Spleen (tissue), 11 donors: ENCODE data around the gene C9. TPM values are rescaled to one million over a fixed set of nuclear protein-coding genes. Genes with fewer than 3 reads are reported as not detected.

ENCODE experiments used
- DNase-seq: peaks from one replicate; pipeline ENCODE4 v3.0.0-alpha.2; 2020
- H3K27ac ChIP-seq, 8 donors: fragments of 200-600 bp; sonication (generic) in 7 of 8; 1 replicate in 4 of 8; 2 replicates in 4 of 8; pipeline versions ENCODE4 v1.5.0 to v1.8.0; 2016 to 2021; ENCODE audit warnings: inconsistent platforms in 4 of 8, mild to moderate bottlenecking in 4 of 8, moderate library complexity in 1 of 8
- H3K27me3 ChIP-seq, 7 donors: fragments of 200-600 bp; sonication (generic) in 6 of 7; replicated peaks in 1 of 7; 1 replicate in 4 of 7; 2 replicates in 3 of 7; pipeline versions ENCODE4 v1.5.0 to v1.8.0; 2016 to 2021; ENCODE audit warnings: inconsistent platforms in 3 of 7, mild to moderate bottlenecking in 1 of 7
- H3K36me3 ChIP-seq, 6 donors: fragments of 200-600 bp; sonication (generic) in 5 of 6; 1 replicate in 4 of 6; 2 replicates in 2 of 6; pipeline versions ENCODE4 v1.5.0 to v1.8.0; 2016 to 2021; ENCODE audit warnings: inconsistent platforms in 2 of 6
- H3K4me1 ChIP-seq, 6 donors: fragments of 200-600 bp; sonication (generic) in 5 of 6; 1 replicate in 3 of 6; 2 replicates in 3 of 6; pipeline versions ENCODE4 v1.5.0 to v1.8.0; 2016 to 2021; ENCODE audit warnings: inconsistent platforms in 3 of 6
- H3K4me3 ChIP-seq, 8 donors: fragments of 200-600 bp; sonication (generic) in 7 of 8; 1 replicate in 4 of 8; 2 replicates in 4 of 8; pipeline versions ENCODE4 v1.5.0 to v1.8.0; 2016 to 2021; ENCODE audit warnings: inconsistent platforms in 4 of 8, mild to moderate bottlenecking in 4 of 8, moderate library complexity in 2 of 8
- H3K9me3 ChIP-seq, 8 donors: fragments of 200-600 bp; sonication (generic) in 7 of 8; 1 replicate in 4 of 8; 2 replicates in 4 of 8; pipeline versions ENCODE4 v1.5.0 to v1.8.0; 2016 to 2021; ENCODE audit warnings: inconsistent platforms in 4 of 8
- POLR2A ChIP-seq, 3 donors: fragments of 450-650 bp; IDR thresholded peaks; one replicate each; pipeline ENCODE4 v1.5.1; 2017; ENCODE audit warnings: antibody characterized with exemption in 3 of 3, mild to moderate bottlenecking in 1 of 3
- POLR2AphosphoS5 ChIP-seq, 3 donors: sonication (generic); formaldehyde crosslinking; IDR thresholded peaks; one replicate each; pipeline ENCODE4 v1.5.1; 2017; ENCODE audit warnings: antibody characterized with exemption in 3 of 3
- WGBS, 5 donors: extraction: QIAGEN DNeasy Blood & Tissue Kit in 3 of 5; methylation state at CpG; one replicate each; pipeline versions ENCODE4 v1.1.5 to v1.1.7; 2013 to 2018; 5-methylcytosine and 5-hydroxymethylcytosine counted together
- intact Hi-C: fragments of 100-400 bp; cut with DNase I; formaldehyde crosslinking; loops from one replicate; pipeline ENCODE4 v1.15.0; 2023; ENCODE audit warnings: low total_unique reads
- polyA plus RNA-seq, 3 donors: library from polyadenylated mRNA; stranded (reverse); fragments of 200-250 nt; gene quantifications; one replicate each; pipeline ENCODE4 v1.2.1, GENCODE V29; 2013
- total RNA-seq, 7 donors: library from RNA; depleted of rRNA in 3 of 7; stranded (reverse); fragments of >200 nt in 3 of 7; fragmentation: NEBNext Ultra II Directional in 4 of 7; extraction: Animal tissue kit (Norgen Biotek cat#: 25700) in 4 of 7; gene quantifications; one replicate each; pipeline versions ENCODE4 v1.1.0 to v1.2.1, GENCODE V29; 2016 to 2021
- TF ChIP-seq, protein P1 (sequence below), 11 experiments: fragments of 200-600 bp in 7 of 11; fragments of 450-650 bp in 4 of 11; sonication (generic) in 4 of 11; IDR thresholded peaks in 8 of 11; conservative IDR thresholded peaks in 3 of 11; 1 replicate in 7 of 11; 2 replicates in 4 of 11; pipeline versions ENCODE4 v1.4.0 to v1.8.0; 2016 to 2021; ENCODE audit warnings: antibody characterized with exemption in 11 of 11, inconsistent platforms in 4 of 11, mild to moderate bottlenecking in 1 of 11
- donor health status: healthy with polysubstance abuse.
- donor health status: DM: no; HTN: no; CAD: no; lungs with moderate emphysema.
- donor health status: DM: no; HTN: no; CAD: no.
- donor health status: Bipolar disorder and iron deficiency.
- donor health status: healthy.
- donor health status: DM: no; HTN: no; CAD: no.
- donor health status: DM: yes; HTN: yes; CAD: no.

The C9 gene
- total and polyA plus RNA-seq, 10 donors: 0.55 TPM; not detected in 9

DNA sequence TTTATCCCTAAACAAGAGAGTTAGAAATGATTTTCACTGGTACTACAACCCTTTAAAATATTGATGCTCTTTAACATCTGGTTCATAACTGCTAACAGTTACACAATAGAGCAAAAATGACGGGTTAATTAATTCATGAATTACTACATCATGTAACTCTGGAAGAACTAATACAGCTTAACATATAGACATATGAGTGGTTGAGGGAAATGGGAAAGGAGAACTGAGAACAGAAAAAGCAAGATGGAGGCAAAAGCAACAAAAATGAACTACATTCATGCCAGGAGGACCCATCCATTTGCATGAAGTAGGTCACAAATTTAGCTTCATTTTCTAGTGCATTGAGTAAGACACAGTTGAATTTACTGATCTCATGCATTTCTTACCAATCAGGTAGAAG lies 61.8 kb downstream of the C9 start:
- no peak for TF ChIP-seq POLR2AphosphoS5 (IDR thresholded peaks at IDR 0.05)
- no peak for TF ChIP-seq POLR2A (IDR thresholded peaks at IDR 0.05)
- TF ChIP-seq, protein P1, sequence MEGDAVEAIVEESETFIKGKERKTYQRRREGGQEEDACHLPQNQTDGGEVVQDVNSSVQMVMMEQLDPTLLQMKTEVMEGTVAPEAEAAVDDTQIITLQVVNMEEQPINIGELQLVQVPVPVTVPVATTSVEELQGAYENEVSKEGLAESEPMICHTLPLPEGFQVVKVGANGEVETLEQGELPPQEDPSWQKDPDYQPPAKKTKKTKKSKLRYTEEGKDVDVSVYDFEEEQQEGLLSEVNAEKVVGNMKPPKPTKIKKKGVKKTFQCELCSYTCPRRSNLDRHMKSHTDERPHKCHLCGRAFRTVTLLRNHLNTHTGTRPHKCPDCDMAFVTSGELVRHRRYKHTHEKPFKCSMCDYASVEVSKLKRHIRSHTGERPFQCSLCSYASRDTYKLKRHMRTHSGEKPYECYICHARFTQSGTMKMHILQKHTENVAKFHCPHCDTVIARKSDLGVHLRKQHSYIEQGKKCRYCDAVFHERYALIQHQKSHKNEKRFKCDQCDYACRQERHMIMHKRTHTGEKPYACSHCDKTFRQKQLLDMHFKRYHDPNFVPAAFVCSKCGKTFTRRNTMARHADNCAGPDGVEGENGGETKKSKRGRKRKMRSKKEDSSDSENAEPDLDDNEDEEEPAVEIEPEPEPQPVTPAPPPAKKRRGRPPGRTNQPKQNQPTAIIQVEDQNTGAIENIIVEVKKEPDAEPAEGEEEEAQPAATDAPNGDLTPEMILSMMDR (IDR thresholded peaks at IDR 0.05 in 8 of 11, conservative IDR thresholded peaks at IDR 0.05 in 3 of 11): no peak
- WGBS, 5 donors: 63 to 90% (median 72%) methylated on average over 1 of the region's 1 CpG
- H3K27me3 ChIP-seq: no peaks in the 10 kb centered on the region
- no peaks in the 10 kb centered on the region for H3K36me3 ChIP-seq
- peaks cover 2 to 20% (median 16%) of the 10 kb centered on the region in 8 donors for H3K9me3 ChIP-seq
- H3K4me1 ChIP-seq: peaks cover 0 to 12% (median 0%) of the 10 kb centered on the region in 6 donors
- no peak overlapping the region for H3K4me3 ChIP-seq
- intact Hi-C loops: no loop called here
- DNase-seq: no peak
- H3K27ac ChIP-seq: no peak overlapping the region

DNA sequence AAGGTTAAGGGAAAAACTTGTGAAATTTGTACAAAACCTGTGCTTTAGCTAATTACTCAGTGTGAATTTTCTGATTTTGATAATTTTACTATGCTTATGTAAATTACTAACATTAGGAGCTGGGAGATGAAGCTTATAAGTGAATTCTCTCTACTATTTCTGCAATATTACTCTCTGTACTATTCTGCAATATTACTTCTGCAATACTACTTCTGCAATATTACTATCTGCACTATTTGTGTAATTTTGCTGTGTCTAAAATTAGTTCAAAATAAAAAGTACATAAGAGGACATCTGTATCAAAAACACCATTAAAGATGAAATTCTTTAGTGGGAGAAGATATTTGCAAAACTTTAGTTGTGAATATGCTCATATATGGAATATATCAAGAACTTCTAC lies 62.9 kb downstream of the C9 start:
- no peak for DNase-seq
- H3K27ac ChIP-seq: no peak overlapping the region
- TF ChIP-seq POLR2AphosphoS5 (IDR thresholded peaks at IDR 0.05) (no peak), POLR2A (IDR thresholded peaks at IDR 0.05) (no peak)
- TF ChIP-seq, protein P1 (IDR thresholded peaks at IDR 0.05 in 8 of 11, conservative IDR thresholded peaks at IDR 0.05 in 3 of 11): no peak
- intact Hi-C loops: no loop called here
- H3K9me3 ChIP-seq: peaks cover 2 to 23% (median 17%) of the 10 kb centered on the region in 8 donors
- H3K27me3 ChIP-seq: no peaks in the 10 kb centered on the region
- H3K4me1 ChIP-seq: peaks cover 0 to 12% (median 0%) of the 10 kb centered on the region in 6 donors
- H3K36me3 ChIP-seq: no peaks in the 10 kb centered on the region
- H3K4me3 ChIP-seq: no peak overlapping the region

DNA sequence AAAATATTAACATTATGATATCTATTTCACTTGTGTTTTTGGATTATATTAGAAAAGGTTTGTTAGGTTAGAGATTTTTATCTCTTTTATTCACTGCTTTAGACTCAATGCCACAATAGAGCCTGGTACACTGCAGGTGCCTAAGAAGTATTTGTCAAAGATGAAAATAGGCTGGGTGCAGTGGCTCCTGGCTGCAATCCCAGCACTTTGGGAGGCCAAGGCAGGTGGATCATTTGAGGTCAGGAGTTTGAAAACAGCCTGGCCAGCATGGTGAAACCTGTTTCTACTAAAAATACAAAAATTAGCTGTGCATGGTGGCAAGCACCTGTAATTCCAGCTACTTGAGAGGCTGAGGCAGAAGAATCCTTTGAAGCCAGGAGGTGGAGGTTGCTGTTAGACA lies 64.3 kb downstream of the C9 start:
- Histone ChIP-seq H3K4me3 (no peak overlapping the region), H3K4me1 (peaks cover 0 to 12% (median 0%) of the 10 kb centered on the region in 6 donors), H3K9me3 (peaks cover 2 to 25% (median 17%) of the 10 kb centered on the region in 8 donors), H3K36me3 (no peaks in the 10 kb centered on the region), H3K27ac (no peak overlapping the region), H3K27me3 (no peaks in the 10 kb centered on the region)
- intact Hi-C loops: no loop called here
- DNase-seq: peak; percentile 12
- TF ChIP-seq POLR2A (IDR thresholded peaks at IDR 0.05) (no peak), POLR2AphosphoS5 (IDR thresholded peaks at IDR 0.05) (no peak)
- TF ChIP-seq, protein P1 (IDR thresholded peaks at IDR 0.05 in 8 of 11, conservative IDR thresholded peaks at IDR 0.05 in 3 of 11): no peak

DNA sequence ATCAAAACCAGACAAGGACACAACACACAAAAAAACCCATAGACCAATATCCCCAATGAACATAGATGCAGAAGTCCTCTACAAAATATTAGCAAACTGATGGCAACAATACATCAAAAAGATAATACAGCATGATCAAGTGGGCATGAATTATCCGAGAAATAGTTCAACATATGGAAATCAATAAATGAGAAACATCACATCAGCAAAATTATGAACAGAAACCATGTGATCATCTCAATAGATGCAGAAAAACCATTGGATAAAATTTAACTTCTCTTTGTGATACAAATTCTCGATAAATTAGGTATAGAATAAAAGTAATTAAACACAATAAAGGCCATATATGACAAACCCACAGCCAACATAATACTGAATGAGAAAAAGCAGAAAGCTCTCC lies 69.6 kb downstream of the C9 start:
- TF ChIP-seq POLR2AphosphoS5 (IDR thresholded peaks at IDR 0.05) (no peak), POLR2A (IDR thresholded peaks at IDR 0.05) (no peak)
- TF ChIP-seq, protein P1 (IDR thresholded peaks at IDR 0.05 in 8 of 11, conservative IDR thresholded peaks at IDR 0.05 in 3 of 11): no peak
- H3K4me3 ChIP-seq: no peak overlapping the region
- no peaks in the 10 kb centered on the region for H3K4me1 ChIP-seq
- no peak overlapping the region for H3K27ac ChIP-seq
- 84 to 94% (median 90%) methylated on average over 2 of the region's 2 CpGs for WGBS, 5 donors
- no peak for DNase-seq
- intact Hi-C loops: no loop called here
- H3K27me3 ChIP-seq: no peaks in the 10 kb centered on the region
- peaks cover 2 to 34% (median 16%) of the 10 kb centered on the region in 8 donors for H3K9me3 ChIP-seq
- H3K36me3 ChIP-seq: no peaks in the 10 kb centered on the region
